Measurements from ENCODE around the gene AP1S1.

The AP1S1 gene

GRCh38 chr7:101166909-101167644 lies 12.8 kb downstream of the AP1S1 start:
- TF ChIP-seq POLR2A (IDR thresholded peaks at IDR 0.05; ENCODE audit: low read length) (no peak), GATA1 (IDR thresholded peaks at IDR 0.05; ENCODE audit: low read depth, low read length) (no peak)
- DNase-seq, result no peak

GRCh38 chr7:101167645-101168411 lies 13.6 kb downstream of the AP1S1 start:
- DNase-seq, result no peak
- TF ChIP-seq GATA1 (IDR thresholded peaks at IDR 0.05; ENCODE audit: low read depth, low read length) (no peak), POLR2A (IDR thresholded peaks at IDR 0.05; ENCODE audit: low read length) (no peak)

GRCh38 chr7:101168412-101169049 lies 14.3 kb downstream of the AP1S1 start:
- TF ChIP-seq POLR2A (IDR thresholded peaks at IDR 0.05; ENCODE audit: low read length), result no peak
- TF ChIP-seq GATA1 (IDR thresholded peaks at IDR 0.05; ENCODE audit: low read depth, low read length), result no peak
- DNase-seq, result no peak

- TF ChIP-seq GATA1 (IDR thresholded peaks at IDR 0.05; ENCODE audit: low read depth, low read length) (no peak), POLR2A (IDR thresholded peaks at IDR 0.05; ENCODE audit: low read length) (no peak)
- no peak for DNase-seq
Measured at GRCh38 chr7:101169110-101169837, 15.0 kb downstream of the AP1S1 start.

GRCh38 chr7:101169838-101170551 lies 15.7 kb downstream of the AP1S1 start:
- peak; percentile 65 to 84 for DNase-seq
- no peak for TF ChIP-seq GATA1 (IDR thresholded peaks at IDR 0.05; ENCODE audit: low read depth, low read length)
- no peak for TF ChIP-seq POLR2A (IDR thresholded peaks at IDR 0.05; ENCODE audit: low read length)

- TF ChIP-seq GATA1 (IDR thresholded peaks at IDR 0.05; ENCODE audit: low read depth, low read length) (no peak), POLR2A (IDR thresholded peaks at IDR 0.05; ENCODE audit: low read length) (no peak)
- DNase-seq, result no peak
Measured at GRCh38 chr7:101170617-101171441, 16.6 kb downstream of the AP1S1 start.

- no peak for DNase-seq
- TF ChIP-seq POLR2A (IDR thresholded peaks at IDR 0.05; ENCODE audit: low read length) (no peak), GATA1 (IDR thresholded peaks at IDR 0.05; ENCODE audit: low read depth, low read length) (no peak)
Measured at GRCh38 chr7:101171442-101171837, 17.2 kb downstream of the AP1S1 start.

GRCh38 chr7:101172005-101172853 lies 18.0 kb downstream of the AP1S1 start:
- TF ChIP-seq POLR2A (IDR thresholded peaks at IDR 0.05; ENCODE audit: low read length) (no peak), GATA1 (IDR thresholded peaks at IDR 0.05; ENCODE audit: low read depth, low read length) (no peak)
- DNase-seq, result no peak

- DNase-seq, result peak; percentile 49 to 57
- TF ChIP-seq POLR2A (IDR thresholded peaks at IDR 0.05; ENCODE audit: low read length) (no peak), GATA1 (IDR thresholded peaks at IDR 0.05; ENCODE audit: low read depth, low read length) (no peak)
Measured at GRCh38 chr7:101172854-101173751, 18.8 kb downstream of the AP1S1 start.

- TF ChIP-seq GATA1 (IDR thresholded peaks at IDR 0.05; ENCODE audit: low read depth, low read length), result no peak
- peak; percentile 37 for TF ChIP-seq POLR2A (IDR thresholded peaks at IDR 0.05; ENCODE audit: low read length)
- DNase-seq, result peak; percentile 60 to 75
Measured at GRCh38 chr7:101173752-101174244, 19.5 kb downstream of the AP1S1 start.
